Forelimb muscle (tissue), 1 donor: ENCODE data around the gene TCF12. TPM values are rescaled to one million over a fixed set of nuclear protein-coding genes. Genes with fewer than 3 reads are reported as not detected.

Experiments used
- DNase-seq: peaks from one replicate; pipeline ENCODE4 v3.0.0-alpha.2; 2013; ENCODE audit warnings: low read depth
- polyA plus RNA-seq: library from polyadenylated mRNA; unstranded; fragments of 120-200 nt; gene quantifications from one replicate; pipeline ENCODE4 v1.2.1, GENCODE V29; 2013; ENCODE audit not compliant: insufficient read length

TCF12 gene
- polyA plus RNA-seq, 1 donor: 109 TPM

DNA sequence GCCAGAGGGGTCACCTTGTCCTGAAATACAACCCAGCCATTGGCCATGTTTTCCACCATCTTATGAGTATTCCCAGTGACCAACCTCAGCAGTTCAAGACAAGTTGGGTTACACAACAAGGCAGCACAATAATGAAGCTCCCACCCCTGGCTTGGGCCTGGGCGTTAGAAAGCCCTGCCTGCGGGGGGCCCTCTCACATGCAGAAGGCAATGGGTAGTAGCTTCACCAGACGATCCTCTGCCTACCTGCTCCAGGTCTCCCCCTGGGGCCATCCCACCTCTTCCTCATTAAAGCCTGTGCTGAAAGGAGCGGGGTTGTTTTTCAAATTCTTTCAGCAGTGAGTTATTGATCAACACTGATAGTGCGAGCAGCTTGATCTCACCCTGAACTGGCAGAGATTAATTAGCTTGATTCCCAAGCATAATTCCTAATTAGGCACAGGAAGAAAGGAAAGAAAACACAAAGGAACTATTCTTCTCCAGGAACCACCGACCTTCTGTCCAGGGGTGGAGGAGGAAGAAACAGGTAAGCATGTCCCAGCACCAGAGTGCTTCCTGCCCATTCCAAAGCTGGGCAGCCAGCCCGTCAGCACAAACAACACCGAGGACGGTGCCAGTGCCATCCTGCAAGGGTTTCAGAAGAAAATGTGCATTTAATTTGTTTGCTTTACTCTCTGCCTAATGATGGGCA is 378.2 kb downstream of the TCF12 start:
- DNase-seq: no peak

DNA sequence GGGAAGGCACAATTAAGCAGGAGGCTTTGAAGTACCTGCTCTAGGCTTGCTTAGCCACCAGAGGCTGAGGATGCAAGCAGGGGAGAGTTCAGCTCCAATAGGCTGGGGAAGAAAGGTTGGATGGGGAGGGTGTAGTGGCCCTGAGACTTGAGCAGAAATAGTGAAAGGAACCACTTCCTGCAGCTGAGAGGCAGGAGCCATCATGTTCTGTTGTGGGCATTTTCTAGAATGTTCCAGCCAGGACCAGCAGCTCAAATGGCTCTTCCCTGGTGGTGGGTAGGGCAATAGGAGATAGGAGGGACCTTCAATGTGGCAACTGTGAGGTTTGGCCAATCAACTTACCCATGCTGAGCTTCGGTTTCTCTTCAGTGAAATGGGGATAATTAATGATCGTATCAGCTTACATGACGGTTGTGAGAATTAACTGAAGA is 378.7 kb downstream of the TCF12 start:
- DNase-seq: no peak

DNA sequence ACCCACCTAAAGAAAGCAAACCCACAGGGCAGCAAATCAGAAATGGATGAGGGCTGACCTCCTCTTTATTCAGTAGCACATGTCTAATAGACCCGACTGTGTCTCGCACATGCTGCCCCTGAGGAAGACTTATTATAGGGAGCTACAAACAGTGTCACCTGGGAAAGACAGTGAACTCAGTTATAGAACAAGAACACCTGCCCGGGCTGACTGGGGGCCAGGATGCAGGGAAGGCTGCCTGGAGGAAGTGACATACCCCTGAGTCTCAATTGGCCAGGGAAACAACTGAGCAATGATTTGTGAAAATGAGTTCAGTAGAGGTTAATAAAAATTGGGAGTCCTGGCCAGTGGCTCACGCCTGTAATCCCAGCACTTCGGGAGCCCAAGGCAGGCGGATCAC is 379.2 kb downstream of the TCF12 start:
- no peak for DNase-seq

DNA sequence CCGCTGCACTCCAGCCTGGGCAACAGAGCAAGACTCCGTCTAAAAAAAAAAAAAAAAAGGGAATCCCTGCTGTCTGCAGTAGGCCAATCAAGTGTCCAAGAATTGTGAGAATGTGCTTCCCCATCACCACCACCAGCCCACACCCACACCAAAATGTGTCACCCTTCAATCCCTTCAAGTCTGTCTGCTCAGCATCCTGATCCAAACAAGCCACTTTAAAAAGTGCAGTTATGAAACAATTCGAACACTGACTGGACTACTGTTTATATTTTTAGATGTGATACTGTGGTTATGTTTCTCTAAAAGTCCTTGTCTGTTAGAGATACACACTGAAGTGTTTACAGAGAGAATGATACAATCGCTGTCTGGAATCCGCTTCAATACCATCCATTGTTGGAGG is 379.8 kb downstream of the TCF12 start:
- DNase-seq: no peak

DNA sequence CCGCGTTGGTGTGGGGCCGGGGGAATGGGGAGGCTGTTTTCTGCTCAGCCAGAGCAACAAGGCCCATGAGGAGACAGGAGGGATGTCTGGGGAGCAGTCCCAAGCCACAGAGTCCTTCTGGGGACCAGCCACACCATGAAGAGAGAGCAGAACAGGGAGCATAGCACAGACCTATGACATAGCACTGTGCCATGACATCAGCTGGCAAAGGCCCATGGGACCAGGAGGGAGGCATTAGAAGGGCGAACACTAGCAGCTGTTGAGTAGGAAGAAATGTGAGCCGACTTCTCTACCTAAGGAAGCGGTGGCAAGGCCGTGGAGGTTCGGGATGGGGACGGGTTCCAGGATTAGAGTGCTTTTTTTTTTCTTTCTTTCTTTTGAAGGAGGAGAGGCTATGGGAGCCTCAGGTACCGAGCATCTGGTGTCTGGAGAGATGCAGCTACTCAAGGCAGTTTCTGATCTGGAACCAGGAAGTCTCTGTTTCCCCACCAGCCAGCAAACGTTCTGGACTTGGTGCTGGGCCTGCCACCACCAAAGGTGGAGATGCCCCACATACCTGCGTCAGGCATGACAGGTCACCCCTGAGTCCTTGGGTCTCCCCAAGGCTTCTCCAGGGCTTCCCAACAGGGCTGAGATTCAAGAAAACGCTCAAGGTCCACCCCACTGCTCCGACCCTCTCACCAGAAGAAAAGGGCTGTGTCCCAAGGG is 380.6 kb downstream of the TCF12 start:
- no peak for DNase-seq

DNA sequence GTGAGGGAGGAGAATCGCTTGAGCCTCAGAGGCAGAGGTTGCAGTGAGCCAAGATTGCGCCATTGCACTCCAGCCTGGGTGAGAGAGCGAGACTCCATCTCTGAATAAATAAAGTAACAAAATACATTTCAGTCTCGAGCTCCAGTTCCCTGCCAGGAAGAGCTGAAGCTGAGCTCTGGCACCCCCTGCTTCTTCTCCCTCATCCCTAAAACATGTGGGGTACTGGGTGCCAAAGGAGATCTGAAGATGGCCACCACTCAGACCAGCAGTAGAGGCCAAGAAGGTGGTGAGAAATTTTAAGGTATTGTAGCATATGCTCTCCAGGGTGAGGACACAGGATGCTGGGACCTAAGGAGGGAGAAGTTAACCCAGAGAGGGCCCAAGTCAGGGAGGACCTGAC is 382.9 kb downstream of the TCF12 start:
- DNase-seq: no peak

DNA sequence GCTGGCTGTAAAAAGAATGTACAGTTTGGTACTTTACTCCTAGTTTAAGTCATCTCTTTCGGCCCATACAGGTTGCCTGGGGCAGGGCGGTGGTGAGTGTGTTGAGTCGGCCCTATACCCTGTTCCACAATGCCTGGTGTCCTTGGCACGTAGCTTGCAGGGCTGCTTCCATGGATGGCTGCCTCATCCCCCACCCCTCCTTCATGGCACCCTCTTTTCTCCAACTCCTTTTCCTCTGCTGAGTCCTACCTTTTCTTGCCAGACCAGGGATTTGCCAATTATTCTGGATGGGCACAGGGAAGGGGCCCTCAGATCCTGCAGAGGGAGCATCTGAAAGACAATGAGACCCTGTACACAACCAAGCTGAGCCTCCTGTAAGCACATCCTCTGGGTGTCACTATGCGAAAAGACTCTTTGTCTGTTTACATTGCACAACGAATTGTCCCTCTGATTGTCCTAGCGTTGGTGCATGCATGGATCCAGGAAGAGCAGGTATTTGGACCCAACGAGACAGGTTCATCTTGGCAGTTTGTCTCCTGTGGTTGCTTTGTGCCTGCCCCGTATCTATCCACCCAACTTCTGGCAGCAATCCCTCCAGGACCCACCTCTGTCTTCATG is 384.3 kb downstream of the TCF12 start:
- no peak for DNase-seq

DNA sequence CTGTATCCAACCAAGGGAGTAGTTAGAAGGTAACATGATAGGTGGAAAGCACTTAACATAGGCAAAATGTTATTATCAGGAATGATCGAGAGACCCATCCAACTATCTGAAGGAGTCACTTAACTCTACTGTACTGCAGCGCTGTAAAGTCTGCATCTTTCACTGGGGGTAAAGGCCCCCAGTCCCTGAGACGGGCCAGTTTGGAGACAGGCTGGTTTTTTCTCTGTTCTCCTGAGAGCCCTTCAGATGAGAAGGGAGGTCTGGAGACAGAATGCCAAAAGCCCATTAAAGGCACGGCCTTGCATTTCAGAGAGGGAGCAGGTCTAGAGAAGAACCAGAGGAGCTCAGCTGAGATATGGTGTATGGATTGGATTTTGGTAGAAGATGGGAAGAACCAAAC is 386.6 kb downstream of the TCF12 start:
- no peak for DNase-seq

DNA sequence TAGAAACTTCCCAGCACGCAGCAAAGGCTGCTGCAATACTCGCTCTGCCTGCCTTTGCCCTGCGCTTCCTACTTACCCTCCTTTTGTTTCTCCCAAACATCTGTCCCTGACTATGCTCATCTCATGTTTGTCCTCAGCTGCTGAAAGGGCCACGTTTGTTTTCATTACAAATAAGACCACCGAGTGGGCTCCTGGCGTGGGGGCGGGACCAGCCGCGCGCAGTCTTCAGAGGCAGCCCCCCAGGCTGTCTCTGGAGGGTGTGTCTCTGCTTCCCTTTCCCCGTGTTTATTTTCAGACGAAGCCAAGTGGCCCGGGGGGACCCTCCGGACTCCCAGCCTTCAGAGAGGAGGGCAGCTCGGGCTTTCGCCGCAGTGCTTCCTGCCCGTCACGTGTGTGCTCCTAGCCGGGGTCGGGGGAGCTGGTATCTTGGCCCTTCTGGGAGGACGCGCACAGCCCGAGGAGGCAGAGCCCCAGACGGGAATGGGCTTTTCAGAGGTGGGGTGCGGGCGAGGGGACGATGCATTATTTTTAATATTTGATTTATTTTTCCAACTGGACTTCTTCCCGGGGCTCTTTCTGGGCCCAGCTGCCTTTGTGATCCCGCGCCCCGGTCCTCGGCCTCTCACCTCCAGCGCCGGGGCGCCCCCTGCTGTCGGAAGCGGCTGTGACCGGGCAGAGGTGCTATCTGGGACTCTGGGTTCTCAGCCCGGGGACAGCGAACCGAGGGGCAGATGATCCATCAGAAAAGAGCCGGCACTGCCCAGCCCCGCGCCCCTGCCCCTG is 387.9 kb downstream of the TCF12 start:
- DNase-seq: no peak

DNA sequence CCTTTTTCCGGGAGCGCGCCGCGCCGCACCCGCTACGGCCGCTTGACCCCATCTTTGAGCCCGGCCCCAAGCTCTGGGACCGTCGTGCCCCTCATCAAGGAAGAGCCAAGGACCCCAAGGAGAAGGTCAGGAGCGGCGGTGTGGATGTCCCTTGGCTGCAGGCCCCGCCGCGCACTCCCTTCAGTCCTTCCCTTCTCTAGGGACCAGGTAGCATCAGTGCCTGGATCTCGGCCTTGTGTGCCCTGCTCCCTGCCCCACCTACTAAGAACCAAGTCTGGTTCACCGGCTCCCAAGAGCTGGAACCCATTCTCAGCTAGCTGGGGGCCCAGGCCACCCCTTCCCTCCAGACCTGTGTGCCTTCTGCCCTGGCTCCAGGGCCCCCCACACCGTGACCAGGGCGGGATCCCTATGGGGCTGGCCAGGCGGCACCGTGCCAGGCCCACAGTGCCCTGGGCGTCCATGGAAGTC is 388.5 kb downstream of the TCF12 start:
- DNase-seq: no peak

DNA sequence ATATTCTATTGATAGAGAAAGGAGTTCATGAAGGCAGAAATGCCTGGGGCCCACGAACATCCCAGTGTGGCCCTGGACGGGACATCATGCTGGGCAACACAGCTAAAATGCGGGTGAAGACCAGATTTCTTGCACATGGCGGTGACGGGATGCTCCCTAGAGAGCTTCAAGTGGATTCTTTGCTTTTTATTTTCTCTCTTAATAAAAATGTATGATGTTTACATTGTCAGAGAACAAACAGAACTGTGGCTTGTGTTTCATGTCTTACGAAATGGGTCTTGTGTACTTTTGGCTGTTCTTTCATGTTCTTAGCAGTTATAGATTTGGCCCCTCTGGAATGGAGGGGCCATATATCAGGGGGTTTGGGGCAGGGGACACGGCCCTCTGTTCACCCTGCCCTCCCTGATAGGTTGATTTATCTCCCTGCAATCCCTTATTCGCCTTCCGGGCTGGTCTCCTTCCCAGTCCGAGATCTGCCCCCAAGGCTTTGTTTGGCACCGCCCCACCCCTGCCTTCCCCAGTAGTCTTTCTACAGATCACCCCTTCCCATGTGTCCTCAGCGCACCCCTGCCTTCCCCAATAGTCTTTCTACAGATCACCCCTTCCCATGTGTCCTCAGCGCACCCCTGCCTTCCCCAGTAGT is 389.2 kb downstream of the TCF12 start:
- no peak for DNase-seq

DNA sequence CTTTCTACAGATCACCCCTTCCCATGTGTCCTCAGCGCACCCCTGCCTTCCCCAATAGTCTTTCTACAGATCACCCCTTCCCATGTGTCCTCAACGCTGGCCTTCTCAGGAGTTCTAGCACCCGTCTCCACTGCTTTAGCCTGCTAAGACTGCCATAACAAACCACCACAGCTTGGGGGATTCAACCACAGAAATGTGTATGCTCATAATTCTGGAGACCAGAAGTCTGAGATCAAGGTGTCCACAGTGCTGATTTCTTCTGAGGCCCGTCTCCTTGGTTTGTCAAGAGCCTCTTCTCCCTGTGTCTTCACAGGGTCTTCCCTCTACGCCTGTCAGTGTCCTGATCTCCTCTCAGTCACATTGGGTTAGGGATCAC is 389.7 kb downstream of the TCF12 start:
- no peak for DNase-seq

DNA sequence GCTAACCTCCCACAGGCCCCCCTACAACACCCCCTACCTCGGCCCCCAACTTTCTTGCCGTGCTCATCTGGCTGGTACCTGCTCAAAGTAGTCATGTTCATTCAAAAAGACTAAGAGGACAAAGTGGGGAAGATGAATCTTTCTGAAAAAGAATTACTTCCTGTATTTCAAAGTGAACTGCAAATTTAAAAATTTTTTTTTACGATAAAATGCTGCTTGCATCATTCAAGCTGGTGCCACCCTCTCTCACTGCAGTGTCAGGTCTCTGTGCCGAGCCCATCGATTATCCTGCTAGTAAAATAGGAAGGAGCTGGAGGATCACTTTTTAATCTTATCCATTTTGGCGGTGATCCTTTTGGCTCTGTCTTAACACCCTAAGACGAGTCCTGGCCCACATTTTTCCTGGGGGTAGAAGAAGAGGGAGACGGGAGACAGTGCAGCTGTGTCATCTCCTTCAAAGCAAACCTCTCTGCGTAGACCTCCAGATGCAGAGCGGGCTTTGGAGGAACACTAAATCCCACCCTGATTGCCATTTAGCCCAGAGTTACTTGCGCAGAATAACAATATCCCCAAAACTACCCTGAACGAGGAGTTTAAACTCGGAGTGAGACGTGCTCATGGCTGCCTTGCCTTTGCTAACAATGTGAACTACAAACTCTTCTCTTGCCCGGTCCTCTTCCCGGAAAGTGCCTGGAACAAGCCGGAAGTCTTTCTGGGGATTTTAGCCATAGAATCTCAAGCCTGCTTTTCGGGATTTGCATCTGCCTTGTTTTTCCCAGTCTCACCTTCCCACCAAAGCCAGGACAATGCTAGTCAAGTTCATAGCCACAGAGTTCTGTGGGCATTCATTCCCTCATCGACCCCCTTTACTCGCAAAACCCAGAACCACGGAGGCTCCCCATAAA is 391.7 kb downstream of the TCF12 start:
- no peak for DNase-seq

DNA sequence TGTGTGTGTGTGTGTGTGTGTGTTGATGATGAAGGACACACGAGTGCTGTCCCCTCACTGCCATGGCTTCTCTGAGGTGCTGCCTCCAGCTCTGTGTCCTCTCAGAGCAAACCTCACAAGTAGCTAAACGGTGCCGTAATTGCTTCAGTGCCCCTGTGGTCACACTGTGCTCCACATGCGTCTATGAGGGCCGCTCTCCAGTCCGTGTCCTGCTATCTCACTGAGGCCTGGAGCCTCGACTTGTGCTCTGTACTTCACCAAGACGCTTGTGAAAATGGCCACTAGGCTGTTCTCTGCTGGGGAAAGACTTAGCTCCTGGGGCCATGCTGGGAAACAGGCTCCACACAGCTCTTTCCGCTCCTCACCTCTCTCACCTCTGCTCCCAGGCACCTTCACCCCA is 392.4 kb downstream of the TCF12 start:
- no peak for DNase-seq

DNA sequence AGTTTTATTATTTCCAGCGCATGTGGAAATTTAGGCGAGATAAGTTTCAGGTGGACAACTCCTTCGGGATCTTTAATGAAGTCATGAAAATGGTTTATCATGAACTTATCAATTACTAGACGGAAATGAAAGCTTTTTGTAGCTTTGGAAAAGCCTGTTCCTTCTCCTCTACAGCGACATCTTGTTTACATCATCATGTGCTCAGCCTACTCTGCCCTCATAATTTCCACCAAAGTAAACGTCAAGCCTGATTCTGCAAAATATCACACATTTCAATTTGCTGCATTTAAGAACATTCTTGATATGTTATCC is 393.5 kb downstream of the TCF12 start:
- no peak for DNase-seq

DNA sequence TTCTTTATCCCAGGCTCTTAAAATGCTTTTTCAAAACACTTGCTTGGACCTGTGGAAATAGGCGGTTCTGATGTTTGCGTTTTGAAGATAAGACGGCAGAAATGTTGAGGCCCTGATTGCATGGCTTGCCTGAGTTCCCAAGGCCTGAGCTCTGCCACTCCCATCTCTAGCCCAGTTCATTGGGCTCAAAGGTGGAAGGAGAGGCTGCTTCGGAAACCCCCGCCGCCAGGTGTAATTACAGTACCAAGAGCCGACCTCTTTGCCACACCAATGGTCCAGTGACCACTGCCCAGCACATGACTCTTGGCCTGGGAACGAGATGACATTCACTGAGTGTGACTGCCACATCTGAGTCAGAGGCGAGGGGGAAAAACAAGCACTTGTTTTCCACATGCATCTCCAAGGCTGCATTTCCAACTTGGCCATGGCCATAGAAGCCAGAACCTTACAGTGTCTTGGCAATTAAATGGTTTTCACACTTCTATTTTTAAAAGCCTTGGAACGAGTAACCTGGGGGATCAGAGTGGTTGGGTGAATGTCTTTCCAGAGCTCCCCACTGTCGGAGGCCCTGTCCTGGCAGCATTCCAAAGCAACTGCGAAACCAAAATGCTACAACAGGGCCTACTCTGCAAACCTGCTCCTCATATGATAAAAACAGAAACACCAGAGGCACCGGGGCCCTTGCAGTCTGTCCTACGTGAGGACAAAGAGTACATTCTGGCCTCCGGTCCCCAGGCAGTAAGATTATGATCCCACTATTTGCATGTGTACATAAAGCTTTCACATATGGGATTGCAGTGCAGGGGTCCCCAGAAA is 394.1 kb downstream of the TCF12 start:
- no peak for DNase-seq

DNA sequence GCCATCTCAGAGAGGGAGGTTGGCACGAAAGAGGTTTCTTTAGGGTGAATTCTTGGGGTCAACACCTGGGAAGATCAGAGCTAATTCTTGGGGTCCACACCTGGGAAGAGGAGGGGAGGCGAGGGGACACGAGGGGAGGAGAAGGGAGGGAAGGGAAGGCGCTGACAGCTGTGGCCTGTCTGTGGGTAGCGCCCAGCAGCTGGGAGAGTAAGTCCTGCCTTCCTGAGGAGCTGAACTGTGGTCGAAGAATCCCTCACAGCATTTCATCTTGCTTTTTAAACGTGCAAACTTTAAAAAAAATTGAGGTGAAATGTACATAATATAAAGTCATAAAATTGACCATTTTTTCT is 394.7 kb downstream of the TCF12 start:
- no peak for DNase-seq

DNA sequence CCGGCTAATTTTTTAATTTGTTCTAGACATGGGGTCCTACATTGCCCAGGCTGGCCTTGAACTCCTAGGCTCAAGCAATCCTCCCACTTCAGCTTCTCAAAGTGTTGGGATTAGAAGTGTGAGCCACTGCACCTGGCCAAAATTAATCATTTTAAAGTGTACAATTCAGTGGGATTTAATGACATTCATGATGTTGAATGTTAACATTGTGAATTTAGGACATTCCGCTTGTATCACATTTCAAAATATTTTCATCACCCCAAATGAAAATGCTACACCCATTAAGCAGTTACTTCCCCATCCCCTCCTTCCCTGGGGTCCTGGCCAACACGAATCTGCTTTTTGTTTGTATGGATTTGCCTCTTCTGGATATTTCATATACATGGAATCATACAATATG is 395.8 kb downstream of the TCF12 start:
- DNase-seq: no peak

DNA sequence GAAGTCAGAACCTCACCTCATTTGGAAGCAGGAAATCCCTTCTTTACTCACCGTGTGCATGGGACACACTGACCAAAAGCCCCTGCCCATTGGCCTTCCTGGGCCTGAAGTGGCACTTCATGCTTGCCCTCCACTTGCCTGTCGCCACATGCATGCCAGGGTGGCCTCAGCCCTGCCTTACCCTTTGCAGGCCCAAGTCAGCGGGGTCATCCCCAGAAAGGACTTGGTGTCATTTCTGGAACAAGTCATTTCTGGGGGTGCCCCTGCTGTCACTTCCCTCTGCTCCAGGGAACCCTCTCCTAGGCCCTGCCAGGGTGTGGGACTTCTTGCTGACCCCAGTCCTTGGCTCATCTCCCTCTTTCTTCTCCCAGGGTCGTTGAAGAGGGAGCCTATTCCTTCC is 398.0 kb downstream of the TCF12 start:
- DNase-seq: no peak

DNA sequence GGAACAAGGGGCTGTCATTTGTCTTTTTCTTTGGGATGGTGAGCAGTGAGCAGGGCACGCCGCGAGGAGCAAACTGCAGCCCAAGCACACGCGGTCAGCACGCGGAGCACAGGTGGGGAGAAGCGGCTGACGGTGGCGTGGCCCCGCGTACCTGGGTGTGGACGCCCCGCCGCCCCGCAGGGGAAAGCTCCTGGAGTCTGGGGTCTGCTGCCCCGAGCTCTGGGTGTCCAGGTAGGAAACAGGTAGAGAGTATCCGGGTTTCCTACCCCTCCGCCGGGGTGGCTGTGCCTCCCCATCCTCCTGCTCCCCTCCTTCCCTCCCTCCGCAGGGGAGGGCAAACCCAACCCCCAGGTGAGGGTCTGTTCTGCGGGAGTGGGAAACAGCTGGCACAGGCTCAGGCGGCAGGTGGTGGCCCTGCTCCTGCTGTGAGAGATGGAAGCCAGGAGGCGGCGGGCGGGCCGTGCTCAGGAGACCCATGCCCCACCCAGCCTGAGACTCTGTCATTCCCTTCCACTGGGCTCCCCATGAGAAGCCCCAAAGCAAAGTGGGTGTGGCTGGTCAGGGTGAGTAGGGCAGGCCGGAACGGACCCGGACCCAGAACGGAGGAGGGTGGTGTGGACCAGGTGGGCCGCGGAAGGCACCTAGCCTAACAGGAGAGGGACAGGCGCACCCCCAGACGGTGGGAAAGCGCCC is 400.9 kb downstream of the TCF12 start:
- no peak for DNase-seq
